GM21825 (cell line): Measurements from ENCODE around the gene MAST2.
"Not testable (repeated sequence)": the region's sequence is repeated elsewhere in the genome, so short reads cannot be mapped to it uniquely, and the experiment has no call there.

Experiments
- ATAC-seq: cut with Tn5 transposase; IDR thresholded peaks from one replicate; pipeline ENCODE4 v1.9.1; 2021; ENCODE audit warnings: mild to moderate bottlenecking, moderate library complexity; ENCODE audit not compliant: unreplicated experiment

MAST2 gene

DNA sequence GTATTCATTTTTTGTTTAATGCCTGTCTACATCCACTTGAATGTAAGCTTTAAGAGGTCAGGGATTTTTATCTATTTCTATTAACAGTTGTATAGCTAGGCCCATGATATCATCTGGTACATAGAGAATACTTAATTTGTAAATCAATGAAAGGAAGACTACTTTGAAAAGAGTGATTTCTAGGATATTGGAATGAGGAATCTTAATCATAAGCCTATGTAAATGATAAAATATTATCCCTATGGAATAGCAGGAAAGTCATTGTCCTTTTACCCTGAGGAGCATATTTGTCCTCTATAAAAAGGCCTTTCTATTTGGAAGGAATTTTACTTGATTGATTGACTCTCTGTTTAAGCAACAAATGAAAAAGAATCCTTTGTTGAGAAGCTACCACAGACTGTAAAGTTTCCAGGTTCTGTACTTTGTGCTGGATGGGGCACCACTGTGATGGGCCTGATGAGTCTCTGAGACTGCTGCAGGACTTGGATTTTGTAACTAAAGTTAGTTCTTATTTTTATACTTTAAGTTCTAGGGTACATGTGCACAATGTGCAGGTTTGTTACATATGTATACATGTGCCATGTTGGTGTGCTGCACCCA is 53.8 kb downstream of the MAST2 start:
- no peak for ATAC-seq

- ATAC-seq = not testable (repeated sequence)
Measured at GRCh38 chr1:45857755-45858492, 54.5 kb downstream of the MAST2 start.

- ATAC-seq = no peak
Measured at GRCh38 chr1:45859221-45859620, 55.8 kb downstream of the MAST2 start.

DNA sequence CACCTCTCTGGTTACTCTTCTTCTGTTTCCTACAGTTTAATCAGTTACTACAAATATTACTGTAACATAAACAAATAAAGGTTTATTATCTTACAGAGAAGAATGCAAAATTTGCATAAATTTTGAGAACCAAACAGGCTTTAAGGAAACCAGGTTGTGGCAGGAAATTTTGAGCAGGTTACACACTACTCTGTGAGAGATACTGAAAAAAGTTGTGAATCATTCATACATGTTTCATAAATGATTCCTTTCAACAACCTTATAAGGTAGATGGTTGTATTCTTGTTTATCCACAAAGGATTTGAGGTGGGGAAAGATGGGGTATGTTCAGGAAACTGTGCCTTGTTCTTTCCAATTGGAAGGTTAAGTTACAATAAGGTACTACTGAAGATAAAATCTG is 58.6 kb downstream of the MAST2 start:
- ATAC-seq = no peak

- no peak for ATAC-seq
Measured at GRCh38 chr1:45863218-45863617, 59.8 kb downstream of the MAST2 start.

DNA sequence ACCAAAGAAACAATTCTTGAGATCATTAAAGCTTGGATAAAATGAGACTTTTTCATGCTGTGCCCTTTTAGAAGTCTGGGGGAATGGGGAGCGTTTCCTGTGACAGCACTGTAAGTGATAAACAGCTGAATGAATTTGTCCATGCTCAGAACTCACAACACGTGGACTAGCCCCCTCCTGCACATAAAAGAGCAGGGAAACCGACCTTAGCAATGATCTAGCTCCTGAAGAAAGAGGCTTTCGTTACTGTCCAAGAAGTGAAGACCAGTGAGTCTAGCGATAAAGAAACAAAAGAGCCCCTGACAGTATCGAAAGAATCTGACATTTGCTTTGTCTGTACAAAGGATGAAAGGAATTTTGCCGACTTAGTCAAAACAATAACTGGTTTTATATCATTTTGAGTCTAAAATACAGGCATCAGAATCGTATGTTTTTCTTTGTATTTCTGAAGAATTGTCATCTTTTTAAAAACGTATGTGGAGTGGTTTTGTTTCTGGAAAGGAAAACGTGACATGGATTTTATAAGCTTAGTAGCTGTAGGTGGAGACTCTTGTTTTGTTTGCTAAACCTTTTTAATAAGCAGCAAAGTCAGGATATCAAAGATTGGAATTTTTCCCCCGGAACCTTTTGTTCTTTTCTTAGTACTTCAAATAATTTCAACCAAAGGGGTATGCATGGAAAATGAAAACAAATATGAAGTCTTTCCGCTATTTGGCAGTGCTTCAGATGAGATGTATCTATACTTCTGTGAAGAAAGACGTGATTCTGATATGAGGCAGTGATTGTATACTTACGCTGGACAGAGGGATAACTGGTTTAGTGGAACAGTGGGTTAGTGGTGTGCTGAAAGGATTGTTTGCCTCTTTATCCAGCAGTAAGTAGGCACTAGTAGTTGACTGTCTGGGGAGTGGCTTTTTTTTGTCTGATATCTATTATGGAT is 61.0 kb downstream of the MAST2 start:
- no peak for ATAC-seq

DNA sequence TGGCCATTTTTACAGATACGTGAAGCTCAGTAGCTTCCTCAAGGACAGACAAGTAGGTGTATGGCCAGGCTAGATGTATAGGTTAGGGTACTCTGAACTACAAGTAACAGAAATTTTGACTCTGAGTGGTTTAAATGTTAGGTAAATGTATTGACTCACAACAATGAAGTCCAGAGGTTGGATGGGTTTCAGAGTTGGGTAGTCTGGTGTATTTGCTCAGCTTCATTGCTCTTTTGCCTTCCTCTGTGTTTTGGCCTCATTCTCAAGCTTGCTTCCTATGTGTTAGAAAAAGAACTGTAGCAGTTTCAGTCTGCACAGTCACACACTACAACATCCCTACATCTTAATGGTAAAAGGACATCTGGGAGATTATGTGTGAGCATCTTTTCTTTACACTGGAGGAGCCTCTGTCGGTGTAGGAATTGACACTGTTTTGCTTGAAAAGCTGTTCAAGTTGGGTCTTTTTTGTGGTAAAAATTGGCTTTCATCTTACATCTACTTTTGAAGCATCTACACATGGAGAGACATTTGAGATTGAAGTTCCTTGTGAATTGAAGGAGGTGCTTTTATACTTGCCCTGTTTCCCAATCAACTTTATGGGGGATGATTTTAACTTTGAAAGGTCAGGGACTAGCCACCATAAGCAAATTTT is 64.4 kb downstream of the MAST2 start:
- no peak for ATAC-seq

DNA sequence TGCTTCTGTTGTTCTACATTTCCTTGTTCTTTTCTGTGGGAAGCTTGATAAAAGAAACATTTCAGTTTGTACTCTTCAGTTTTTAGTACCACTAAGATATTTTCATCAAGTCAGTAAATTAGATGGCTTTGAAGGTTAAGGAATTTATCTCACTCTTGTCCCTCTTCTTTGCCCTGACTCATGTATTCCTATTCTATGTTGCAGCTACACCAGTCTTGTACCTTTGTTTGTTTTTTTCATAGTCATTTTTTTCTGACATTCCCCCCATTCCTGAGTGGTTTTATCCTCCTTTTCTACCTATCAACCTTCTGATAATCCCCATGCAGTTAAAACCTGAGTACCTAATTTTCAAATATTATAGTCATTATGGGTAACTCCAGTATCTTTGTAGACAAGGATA is 65.4 kb downstream of the MAST2 start:
- ATAC-seq = no peak

GRCh38 chr1:45870500-45870899 is 67.1 kb downstream of the MAST2 start:
- ATAC-seq = no peak

- not testable (repeated sequence) for ATAC-seq
Measured at GRCh38 chr1:45872173-45872801, 68.9 kb downstream of the MAST2 start.

GRCh38 chr1:45876000-45876617 is 72.7 kb downstream of the MAST2 start:
- no peak for ATAC-seq

DNA sequence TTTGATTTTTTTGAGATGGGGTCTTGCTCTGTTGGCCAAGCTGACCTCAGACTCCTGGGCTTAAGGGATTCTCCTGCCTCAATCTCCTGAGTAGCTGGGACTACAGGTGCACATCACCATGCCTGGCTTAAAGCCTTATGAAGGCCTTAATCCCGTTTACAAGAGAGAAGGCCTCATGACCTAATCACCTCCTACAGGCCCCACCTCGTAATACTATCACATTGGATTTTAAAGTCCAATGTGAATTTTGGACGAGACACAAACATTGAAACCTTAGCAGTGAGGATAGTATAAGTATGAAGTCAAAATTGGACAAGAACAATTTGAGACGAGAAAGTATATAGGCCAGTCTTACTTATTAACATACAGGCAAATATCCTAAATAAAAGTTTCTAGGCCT is 73.9 kb downstream of the MAST2 start:
- no peak for ATAC-seq

DNA sequence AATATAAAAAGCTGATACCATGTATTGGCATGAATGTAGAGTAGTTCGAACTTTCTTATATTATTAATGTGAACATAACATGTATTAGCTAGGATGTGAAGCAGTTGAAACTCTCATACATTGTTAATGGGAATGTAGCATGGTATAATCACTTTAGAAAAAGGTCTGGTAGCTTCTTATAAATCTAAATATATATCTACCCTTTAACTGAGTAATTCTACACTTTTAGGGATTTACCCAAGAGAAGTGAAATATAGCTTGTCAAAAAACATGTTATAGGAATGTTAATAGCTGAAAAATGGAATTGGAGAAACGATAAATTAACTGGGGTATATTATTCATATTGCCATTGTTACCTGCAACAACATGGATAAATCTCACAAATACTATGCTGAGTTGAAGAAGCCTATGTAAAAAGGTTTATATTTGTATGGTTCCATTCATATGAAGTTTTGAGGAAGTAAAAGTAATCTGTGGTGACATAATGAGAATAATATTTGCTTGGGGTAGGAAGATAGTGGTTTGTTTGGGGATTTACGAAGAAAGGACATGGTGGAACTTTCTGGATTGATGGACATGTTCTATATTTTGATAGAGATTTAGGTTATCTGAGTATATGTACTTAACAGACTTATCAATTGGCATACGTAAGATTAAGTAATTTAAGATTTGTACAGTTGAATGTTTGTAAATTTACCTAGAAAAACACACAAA is 76.6 kb downstream of the MAST2 start:
- no peak for ATAC-seq

DNA sequence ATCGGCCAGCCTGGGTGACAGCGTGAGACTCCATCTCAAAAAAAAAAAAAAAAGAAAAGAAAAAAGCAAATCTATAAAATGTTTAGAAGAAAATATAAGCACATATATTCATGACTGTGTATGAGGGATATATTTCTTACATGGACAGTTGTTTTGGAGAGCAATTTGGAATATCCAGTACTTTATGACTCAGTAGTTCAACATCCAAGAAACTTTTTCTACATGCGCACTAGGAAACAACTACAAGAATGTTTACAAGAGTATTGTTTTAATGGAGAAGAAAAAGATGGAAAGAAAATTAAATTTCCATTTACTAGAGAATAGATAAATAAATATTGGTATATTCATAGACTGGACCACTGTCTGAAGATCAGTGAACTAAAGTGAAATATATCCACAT is 77.5 kb downstream of the MAST2 start:
- ATAC-seq = no peak

- no peak for ATAC-seq
Measured at GRCh38 chr1:45883658-45884057, 80.2 kb downstream of the MAST2 start.

DNA sequence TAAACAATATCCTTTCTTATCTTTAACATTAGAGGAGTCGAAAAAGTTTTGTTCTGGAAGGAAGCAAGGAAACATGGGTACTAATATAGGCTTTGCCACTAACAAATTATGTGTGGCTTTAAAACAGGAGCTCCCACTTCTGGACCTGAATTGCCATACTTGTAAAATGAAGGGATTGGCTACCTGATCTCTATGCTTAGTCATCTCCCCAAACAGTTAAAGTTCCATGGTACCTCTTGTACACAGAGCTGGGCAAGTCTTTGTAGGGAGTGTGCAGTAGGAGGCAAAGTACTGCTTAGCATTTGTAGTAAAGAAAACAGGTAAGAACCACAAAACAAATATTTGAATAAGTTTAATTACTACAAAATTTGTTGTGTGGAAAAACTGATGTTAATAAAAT is 81.3 kb downstream of the MAST2 start:
- no peak for ATAC-seq

GRCh38 chr1:45886229-45886628 is 82.8 kb downstream of the MAST2 start:
- no peak for ATAC-seq

DNA sequence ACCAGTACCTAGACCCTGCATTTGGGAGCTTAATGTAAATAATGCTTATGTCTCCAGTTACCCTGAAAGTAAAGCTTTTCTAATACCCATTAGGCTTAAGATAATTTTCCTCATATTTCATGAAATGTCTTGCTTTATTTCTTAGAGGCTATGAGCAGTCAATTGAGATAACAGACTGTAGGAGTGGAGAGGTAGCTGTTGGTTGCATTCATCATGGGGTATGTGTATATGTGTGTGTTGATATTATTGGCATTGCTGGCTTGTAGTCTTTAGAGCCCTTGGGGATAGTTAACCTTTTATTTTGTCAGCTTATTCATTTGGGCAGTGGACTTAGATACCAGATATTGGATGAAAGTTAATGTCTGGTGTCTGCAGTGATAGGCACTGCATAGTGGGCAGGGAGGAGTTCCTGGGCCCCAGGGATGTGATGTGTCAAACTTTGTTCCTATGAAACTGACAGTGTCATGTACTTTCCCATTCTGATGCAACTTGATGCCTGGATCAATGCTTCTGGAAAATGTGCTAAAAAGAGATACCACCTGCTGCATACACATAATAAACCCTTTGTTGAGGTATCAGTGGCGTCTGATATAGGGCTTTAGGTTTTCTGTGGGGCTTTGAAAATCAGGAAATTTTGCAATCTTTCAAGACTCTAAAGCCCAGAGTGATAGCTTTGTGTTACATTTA is 83.9 kb downstream of the MAST2 start:
- ATAC-seq = no peak

DNA sequence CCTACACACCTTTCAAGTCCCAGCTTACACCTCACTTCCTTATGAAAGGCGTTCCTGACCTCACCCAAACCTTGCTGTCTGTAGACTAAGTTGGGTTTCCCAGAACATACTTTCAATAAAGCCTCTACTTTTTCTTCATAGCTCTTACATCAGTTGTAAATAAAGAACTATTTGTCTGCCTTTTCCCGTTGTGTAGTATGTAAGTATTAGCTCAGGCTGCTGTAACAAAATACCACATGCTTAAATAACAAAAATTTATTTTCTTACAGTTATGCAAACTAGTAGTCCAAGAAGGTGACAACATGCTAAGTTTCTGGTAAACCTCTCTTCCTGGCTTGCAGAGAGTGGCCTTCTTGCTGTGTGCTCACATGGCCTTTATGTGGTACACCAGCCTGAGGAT is 86.7 kb downstream of the MAST2 start:
- no peak for ATAC-seq
